ENCODE data around the gene SCNM1.
"Not testable (repeated sequence)": the region's sequence is repeated elsewhere in the genome, so short reads cannot be mapped to it uniquely, and the experiment has no call there.

The SCNM1 gene

GRCh38 chr1:151193856-151194255 is 27.9 kb downstream of the SCNM1 start:
- DNase-seq: no peak

- peak; percentile 92 for DNase-seq
These were observed 29.1 kb downstream of the SCNM1 start for GRCh38 chr1:151194894-151195594.

GRCh38 chr1:151196292-151196800 is 30.4 kb downstream of the SCNM1 start:
- DNase-seq: peak; percentile 89

GRCh38 chr1:151197863-151198253 is 31.9 kb downstream of the SCNM1 start:
- DNase-seq: no peak

GRCh38 chr1:151198254-151199127 is 32.5 kb downstream of the SCNM1 start, which contains the start of gene PIP5K1A:
Gene PIP5K1A, plus strand, starts transcription at chr1:151198552. Its CDS starts 445 bp downstream, at chr1:151198997.
- DNase-seq: peak; percentile 98

- peak; percentile 88 for DNase-seq
These were observed 34.1 kb downstream of the SCNM1 start for GRCh38 chr1:151199873-151200581.

GRCh38 chr1:151205381-151205965 is 39.5 kb downstream of the SCNM1 start:
- not testable (repeated sequence) for DNase-seq

GRCh38 chr1:151210830-151211229 is 44.9 kb downstream of the SCNM1 start:
- peak; percentile 23 for DNase-seq

- no peak for DNase-seq
These were observed 46.2 kb downstream of the SCNM1 start for GRCh38 chr1:151211972-151212705.

GRCh38 chr1:151213560-151213959 is 47.6 kb downstream of the SCNM1 start:
- DNase-seq: no peak

All from fibroblast of skin of back (primary cell).